Caco-2 (cell line): ENCODE results near the gene GREM2. TPM values are rescaled to one million over a fixed set of nuclear protein-coding genes. Genes with fewer than 3 reads are reported as not detected.

Experiments
- BruUV-seq: library from RNA; stranded (reverse); fragments of 400-500 nt; replicated peaks from 2 replicates; lab custom pipeline; 2021; lab: Mats Ljungman, UMichigan
- CTCF ChIA-PET: fragments of 300-600 bp; sonication (Branson Sonifier 250); formaldehyde crosslinking; loops from one replicate; lab custom pipeline; 2022; ENCODE audit warnings: antibody characterized with exemption; lab: Charles Lee
- POLR2A ChIA-PET: fragments of 300-600 bp; sonication (Branson Sonifier 250); formaldehyde crosslinking; loops from one replicate; lab custom pipeline; 2022; ENCODE audit warnings: antibody characterized with exemption; lab: Charles Lee
- DNase-seq, 2 experiments: peaks; one replicate each; pipeline versions ENCODE4 v3.0.0 to v3.0.0-alpha.2; 2020 to 2022
- H3K27me3 ChIP-seq: replicated peaks from 2 replicates; pipeline ENCODE4 v1.6.0; 2011; ENCODE audit warnings: low read length; ENCODE audit not compliant: control insufficient read depth, insufficient read depth
- H3K36me3 ChIP-seq: 2 replicates; pipeline ENCODE4 v1.5.1; 2011; ENCODE audit warnings: low read length; ENCODE audit not compliant: control insufficient read depth, insufficient read depth
- H3K4me1 ChIP-seq: fragments of 250-450 bp; sonication (Bioruptor Pico); 2 replicates; pipeline ENCODE4 v1.5.1; 2020; ENCODE audit warnings: mild to moderate bottlenecking
- H3K4me3 ChIP-seq: 2 replicates; pipeline ENCODE4 v1.5.1; 2011; ENCODE audit warnings: low read depth, mild to moderate bottlenecking, control low read depth, low read length
- H3K9me3 ChIP-seq: fragments of 250-450 bp; sonication (Bioruptor Pico); 2 replicates; pipeline ENCODE4 v1.5.1; 2020; ENCODE audit warnings: mild to moderate bottlenecking, moderate library complexity
- H3K27ac Mint-ChIP-seq: one replicate; pipeline ENCODE4 v1.8.0; 2022; ENCODE audit warnings: mixed read lengths; ENCODE audit not compliant: unreplicated experiment
- H3K27me3 Mint-ChIP-seq: one replicate; pipeline ENCODE4 v1.8.0; 2022; ENCODE audit warnings: mixed read lengths; ENCODE audit not compliant: insufficient read depth, unreplicated experiment
- H3K36me3 Mint-ChIP-seq: one replicate; pipeline ENCODE4 v1.8.0; 2022; ENCODE audit warnings: mild to moderate bottlenecking, mixed read lengths; ENCODE audit not compliant: insufficient read depth, unreplicated experiment
- H3K4me1 Mint-ChIP-seq: one replicate; pipeline ENCODE4 v1.8.0; 2022; ENCODE audit warnings: low read depth, mixed read lengths; ENCODE audit not compliant: unreplicated experiment
- H3K4me3 Mint-ChIP-seq: one replicate; pipeline ENCODE4 v1.8.0; 2022; ENCODE audit warnings: mild to moderate bottlenecking, moderate library complexity, mixed read lengths; ENCODE audit not compliant: unreplicated experiment
- H3K9me3 Mint-ChIP-seq: one replicate; pipeline ENCODE4 v1.8.0; 2022; ENCODE audit warnings: mixed read lengths; ENCODE audit not compliant: unreplicated experiment
- CTCF ChIP-seq, 2 experiments: fragments of 200-600 bp in 1 of 2; IDR thresholded peaks; 1 replicate in 1 of 2; 2 replicates in 1 of 2; pipeline versions ENCODE4 v1.5.1 to v1.8.0; 2011 to 2022; ENCODE audit warnings: antibody characterized with exemption in 1 of 2, control low read depth in 1 of 2, inconsistent platforms in 1 of 2, low read depth in 1 of 2, low read length in 1 of 2, mild to moderate bottlenecking in 1 of 2, moderate library complexity in 1 of 2; ENCODE audit not compliant: insufficient read depth in 1 of 2, severe bottlenecking in 1 of 2, unreplicated experiment in 1 of 2
- intact Hi-C: fragments of 100-400 bp; cut with micrococcal nuclease; formaldehyde crosslinking; loops from one replicate; pipeline ENCODE4 v1.10.0; 2022; ENCODE audit not compliant: unreplicated experiment
- total RNA-seq: library from RNA; stranded (reverse); gene quantifications from 2 replicates; pipeline ENCODE4 v1.2.3, GENCODE V29; 2022

The GREM2 gene
- total RNA-seq, 1 experiment from 2014 or later = 0.36 TPM

DNA sequence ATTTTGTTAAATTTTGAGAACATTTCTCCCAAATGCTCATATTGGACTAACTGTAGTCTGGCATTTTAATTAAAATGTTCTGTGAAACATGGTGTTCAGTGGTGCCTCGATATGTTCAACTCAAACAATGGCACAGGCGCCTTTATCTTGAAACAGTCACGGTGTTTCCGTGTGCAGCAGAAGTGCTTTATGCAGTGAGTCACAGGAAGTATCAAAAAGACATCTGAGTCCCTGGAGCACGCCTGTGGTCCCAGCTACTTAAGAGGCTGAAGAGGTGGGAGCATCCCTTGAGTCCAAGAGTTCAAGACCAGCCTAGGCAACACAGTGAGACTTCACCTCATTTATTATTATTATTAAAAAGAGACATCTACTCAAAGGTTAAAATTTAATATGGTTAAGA is 52.2 kb downstream of the GREM2 start:
- Histone ChIP-seq H3K27me3 (no peaks in the 10 kb centered on the region), H3K4me1 (no peaks in the 10 kb centered on the region), H3K9me3 (no peaks in the 10 kb centered on the region), H3K36me3 (no peaks in the 10 kb centered on the region), H3K4me3 (no peak overlapping the region)
- H3K27me3 Mint-ChIP-seq = no peaks in the 10 kb centered on the region
- intact Hi-C loops = no loop called here
- H3K9me3 Mint-ChIP-seq = peaks cover 12% of the 10 kb centered on the region
- H3K4me1 Mint-ChIP-seq = no peaks in the 10 kb centered on the region
- ChIA-PET POLR2A (no interaction called here), CTCF (no interaction called here)
- H3K36me3 Mint-ChIP-seq = no peaks in the 10 kb centered on the region
- H3K4me3 Mint-ChIP-seq = no peak overlapping the region
- DNase-seq = no peak
- TF ChIP-seq CTCF (IDR thresholded peaks at IDR 0.05; ENCODE audit: insufficient read depth in 1 of 2, low read depth in 1 of 2, low read length in 1 of 2, severe bottlenecking in 1 of 2, unreplicated experiment in 1 of 2) = no peak
- no TSS peak for BruUV-seq
- H3K27ac Mint-ChIP-seq = no peak overlapping the region

- intact Hi-C loops = no loop called here
- Histone ChIP-seq H3K4me1 (no peaks in the 10 kb centered on the region), H3K4me3 (no peak overlapping the region), H3K9me3 (no peaks in the 10 kb centered on the region), H3K27me3 (no peaks in the 10 kb centered on the region), H3K36me3 (no peaks in the 10 kb centered on the region)
- Mint-ChIP-seq H3K27me3 (no peaks in the 10 kb centered on the region), H3K4me1 (no peaks in the 10 kb centered on the region), H3K27ac (no peak overlapping the region), H3K4me3 (no peak overlapping the region), H3K9me3 (peaks cover 12% of the 10 kb centered on the region), H3K36me3 (no peaks in the 10 kb centered on the region)
- DNase-seq = no peak
- no TSS peak for BruUV-seq
- no peak for TF ChIP-seq CTCF (IDR thresholded peaks at IDR 0.05; ENCODE audit: insufficient read depth in 1 of 2, low read depth in 1 of 2, low read length in 1 of 2, severe bottlenecking in 1 of 2, unreplicated experiment in 1 of 2)
- ChIA-PET CTCF (no interaction called here), POLR2A (no interaction called here)
Observed at GRCh38 chr1:240555524-240555923, 56.4 kb downstream of the GREM2 start.

DNA sequence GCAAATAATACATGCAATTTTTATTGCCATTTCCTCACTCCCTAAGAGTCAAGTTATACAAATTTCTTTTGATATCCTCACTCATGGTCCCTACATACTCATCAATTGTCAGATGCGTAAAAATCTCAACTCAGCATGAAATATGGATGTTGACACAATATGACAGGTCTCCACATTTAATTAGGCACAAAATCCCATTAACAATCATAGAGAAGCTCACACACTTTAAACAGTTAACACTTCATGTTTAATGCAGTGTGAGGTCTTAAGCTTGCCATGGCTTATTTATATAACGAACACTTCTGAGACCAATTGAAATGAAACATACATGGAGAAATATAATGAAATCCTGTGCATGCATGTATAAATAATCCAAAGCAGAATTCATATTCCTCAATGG is 58.6 kb downstream of the GREM2 start:
- CTCF ChIA-PET = no interaction called here

More for the DNA sequence above, 58.6 kb downstream of the GREM2 start:
- Histone ChIP-seq H3K9me3 (no peaks in the 10 kb centered on the region), H3K4me1 (no peaks in the 10 kb centered on the region), H3K4me3 (no peak overlapping the region), H3K27me3 (no peaks in the 10 kb centered on the region), H3K36me3 (no peaks in the 10 kb centered on the region)
- Mint-ChIP-seq H3K9me3 (peaks cover 18% of the 10 kb centered on the region), H3K4me3 (no peak overlapping the region), H3K27ac (no peak overlapping the region), H3K4me1 (no peaks in the 10 kb centered on the region), H3K36me3 (no peaks in the 10 kb centered on the region), H3K27me3 (no peaks in the 10 kb centered on the region)
- no peak for DNase-seq
- BruUV-seq = no TSS peak
- intact Hi-C loops = no loop called here
- POLR2A ChIA-PET = no interaction called here
- TF ChIP-seq CTCF (IDR thresholded peaks at IDR 0.05; ENCODE audit: insufficient read depth in 1 of 2, low read depth in 1 of 2, low read length in 1 of 2, severe bottlenecking in 1 of 2, unreplicated experiment in 1 of 2) = no peak
